ENCODE data around the gene ZNF649. TPM values are rescaled to one million over a fixed set of nuclear protein-coding genes. Genes with fewer than 3 reads are reported as not detected.
A peak's percentile ranks its signal among the peaks of the same experiment; 100 is the strongest.

Gene ZNF649
- total RNA-seq, 1 donor from 2014 or later, result 23.6 TPM

- DNase-seq (ENCODE audit: low spot score), result peak; percentile 88
Measured at GRCh38 chr19:51887522-51888498, 17.0 kb downstream of the ZNF649 start, which contains the start of gene ZNF577. ZNF577 (minus strand) TSS chr19:51887951; CDS start chr19:51880382, 7,569 bp downstream.

- DNase-seq (ENCODE audit: low spot score), result no peak
Measured at GRCh38 chr19:51884713-51885112, 20.1 kb downstream of the ZNF649 start.

GRCh38 chr19:51882518-51882917 lies 22.3 kb downstream of the ZNF649 start:
- DNase-seq (ENCODE audit: low spot score), result no peak

GRCh38 chr19:51873097-51873496 lies 31.7 kb downstream of the ZNF649 start:
- no peak for DNase-seq (ENCODE audit: low spot score)

- DNase-seq (ENCODE audit: low spot score), result no peak
Measured at GRCh38 chr19:51861870-51862622, 42.8 kb downstream of the ZNF649 start.

Other genes starting within 250 kb of the ZNF649 start
- 25.6 TPM for gene SPACA6, start 211.7 kb downstream of the ZNF649 start, total RNA-seq
- gene HAS1, start 181.0 kb downstream of the ZNF649 start, total RNA-seq, result 0.18 TPM
- gene FPR1, start 153.1 kb downstream of the ZNF649 start, total RNA-seq, result 4.3 TPM
- gene FPR2, start 143.8 kb downstream of the ZNF649 start, total RNA-seq, result 0.89 TPM
- gene FPR3, start 109.9 kb downstream of the ZNF649 start, total RNA-seq, result 3.4 TPM
- gene ZNF577, start 17.1 kb downstream of the ZNF649 start, total RNA-seq, result 21.5 TPM
- 10.2 TPM for gene ZNF613, start 22.5 kb upstream of the ZNF649 start, total RNA-seq
- gene ZNF350, start 81.8 kb upstream of the ZNF649 start, total RNA-seq, result 23.3 TPM
- gene ZNF615, start 103.2 kb upstream of the ZNF649 start, total RNA-seq, result 14.9 TPM
- 10.0 TPM for gene ZNF614, start 123.4 kb upstream of the ZNF649 start, total RNA-seq
- gene ZNF432, start 143.8 kb upstream of the ZNF649 start, total RNA-seq, result 19.7 TPM
- gene ZNF841, start 190.7 kb upstream of the ZNF649 start, total RNA-seq, result 38.7 TPM
- gene ZNF616, start 234.9 kb upstream of the ZNF649 start, total RNA-seq, result 16.0 TPM